HepG2 (cell line): ENCODE data around the gene PDXDC1. TPM values are rescaled to one million over a fixed set of nuclear protein-coding genes. Genes with fewer than 3 reads are reported as not detected.
A peak's percentile ranks its signal among the peaks of the same experiment; 100 is the strongest.

Experiments
- GABPA ChIP-seq, 2 experiments: IDR thresholded peaks; 2 replicates each; pipeline ENCODE4 v1.6.1; 2011 to 2016; ENCODE audit warnings: low read depth in 2 of 2, low read length in 1 of 2, missing biosample characterization in 1 of 2, missing genetic modification characterization in 1 of 2
- HNF4A ChIP-seq: sonication (generic); formaldehyde crosslinking; IDR thresholded peaks from 2 replicates; pipeline ENCODE4 v1.4.0; 2020; ENCODE audit warnings: missing genetic modification reagents
- MXI1 ChIP-seq: IDR thresholded peaks from 3 replicates; pipeline ENCODE4 v1.6.1; 2012; ENCODE audit warnings: low read depth, low read length, inconsistent platforms, borderline replicate concordance
- ZNF343 ChIP-seq: sonication (generic); formaldehyde crosslinking; IDR thresholded peaks from 2 replicates; pipeline ENCODE4 v1.4.0; 2020; ENCODE audit warnings: mild to moderate bottlenecking, missing genetic modification reagents
- polyA plus RNA-seq, 8 experiments: library from polyadenylated mRNA; depleted of rRNA in 3 of 8; stranded (reverse) in 7 of 8; unstranded in 1 of 8; fragments of >200 nt; fragmentation: Illumina TruSeq in 4 of 8; extraction: Trizol in 4 of 8; gene quantifications; 2 replicates each; pipeline versions ENCODE4 v1.2.1 to v1.2.3, GENCODE V29; 2011 to 2016; ENCODE audit warnings: low read depth in 4 of 8, missing spikeins in 1 of 8, mixed read lengths in 1 of 8; ENCODE audit not compliant: insufficient read depth in 1 of 8
- total RNA-seq, 5 experiments: library from RNA; depleted of rRNA; stranded (reverse); fragments of >200 nt; fragmentation: Illumina TruSeq; extraction: Trizol; gene quantifications; 2 replicates each; pipeline ENCODE4 v1.2.3, GENCODE V29; 2016; ENCODE audit warnings: low read depth in 1 of 5
- TF ChIP-seq, protein P1 (sequence below): fragments of 450-650 bp; IDR thresholded peaks from 2 replicates; pipeline ENCODE4 v1.6.1; 2016
- TF ChIP-seq, protein P2 (sequence below): sonication (generic); formaldehyde crosslinking; IDR thresholded peaks from 2 replicates; pipeline ENCODE4 v1.4.0; 2020; ENCODE audit warnings: missing genetic modification reagents
- TF ChIP-seq, protein P3 (sequence below): sonication (generic); formaldehyde crosslinking; IDR thresholded peaks from 2 replicates; pipeline ENCODE4 v1.4.0; 2020; ENCODE audit warnings: low read depth, mild to moderate bottlenecking, missing genetic modification reagents
- TF ChIP-seq, protein P4 (sequence below): sonication (generic); formaldehyde crosslinking; IDR thresholded peaks from 2 replicates; pipeline ENCODE4 v1.5.1; 2020; ENCODE audit warnings: missing genetic modification reagents, mild to moderate bottlenecking, borderline replicate concordance
- TF ChIP-seq, protein P5 (sequence below): sonication (generic); formaldehyde crosslinking; IDR thresholded peaks from 2 replicates; pipeline ENCODE4 v1.4.0; 2020; ENCODE audit warnings: missing genetic modification reagents
- TF ChIP-seq, protein P6 (sequence below): sonication (generic); formaldehyde crosslinking; IDR thresholded peaks from 2 replicates; pipeline ENCODE4 v1.5.0; 2020; ENCODE audit warnings: mild to moderate bottlenecking, missing genetic modification reagents, borderline replicate concordance
- TF ChIP-seq, protein P7 (sequence below): sonication (generic); formaldehyde crosslinking; IDR thresholded peaks from 2 replicates; pipeline ENCODE4 v1.5.0; 2020; ENCODE audit warnings: mild to moderate bottlenecking, missing genetic modification reagents, moderate library complexity

Gene PDXDC1
- total and polyA plus RNA-seq, 2 of the 13 experiments (the other 11 are each of a cell fraction or from before 2014, with no cell fraction given): 133 to 169 TPM

DNA sequence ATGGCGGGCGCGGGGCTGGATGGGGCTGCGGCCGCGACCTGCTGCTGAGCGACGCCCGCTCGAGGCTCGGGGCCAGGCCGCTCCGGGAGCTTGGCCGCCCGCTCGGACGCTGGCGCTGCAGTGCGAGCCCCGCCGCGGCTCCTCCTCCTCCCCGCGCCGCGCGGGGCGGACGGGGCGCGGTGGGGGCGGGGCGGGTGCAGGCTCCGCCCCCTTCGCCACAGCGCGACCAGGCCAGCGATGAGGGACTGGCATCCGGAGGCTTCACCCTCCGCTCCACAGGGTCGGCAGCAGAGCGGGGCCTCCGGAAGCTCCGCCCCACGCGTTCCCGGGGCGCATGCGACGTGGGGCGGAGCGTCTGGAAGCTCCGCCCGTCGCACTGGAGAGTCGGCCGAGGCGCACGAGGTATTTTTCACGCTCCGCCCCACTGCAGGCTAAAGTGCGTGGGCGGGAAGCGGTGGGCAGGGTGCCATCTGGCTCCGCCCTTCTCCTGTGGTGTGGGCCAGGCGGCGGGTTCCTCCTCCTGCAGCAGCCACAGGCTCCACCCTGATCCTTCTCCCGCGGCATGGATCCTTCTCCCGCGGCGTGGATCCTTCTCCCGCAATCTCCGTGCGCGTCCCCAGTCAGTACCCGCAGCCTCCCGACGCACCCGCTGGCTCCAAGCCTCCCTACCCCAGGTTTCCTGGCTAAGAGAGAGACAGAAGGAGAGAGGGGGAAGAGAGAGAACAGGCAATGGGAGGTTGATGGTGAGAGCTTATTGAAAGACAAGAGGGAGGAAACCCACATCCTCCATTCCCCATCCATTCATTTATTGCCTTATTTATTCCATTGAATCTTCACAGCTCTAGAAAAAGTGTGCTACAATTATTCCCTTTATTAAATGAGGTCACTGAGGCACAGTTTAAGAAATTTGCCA, 180.1 kb downstream of the PDXDC1 start (continued):
- TF ChIP-seq, protein P1, sequence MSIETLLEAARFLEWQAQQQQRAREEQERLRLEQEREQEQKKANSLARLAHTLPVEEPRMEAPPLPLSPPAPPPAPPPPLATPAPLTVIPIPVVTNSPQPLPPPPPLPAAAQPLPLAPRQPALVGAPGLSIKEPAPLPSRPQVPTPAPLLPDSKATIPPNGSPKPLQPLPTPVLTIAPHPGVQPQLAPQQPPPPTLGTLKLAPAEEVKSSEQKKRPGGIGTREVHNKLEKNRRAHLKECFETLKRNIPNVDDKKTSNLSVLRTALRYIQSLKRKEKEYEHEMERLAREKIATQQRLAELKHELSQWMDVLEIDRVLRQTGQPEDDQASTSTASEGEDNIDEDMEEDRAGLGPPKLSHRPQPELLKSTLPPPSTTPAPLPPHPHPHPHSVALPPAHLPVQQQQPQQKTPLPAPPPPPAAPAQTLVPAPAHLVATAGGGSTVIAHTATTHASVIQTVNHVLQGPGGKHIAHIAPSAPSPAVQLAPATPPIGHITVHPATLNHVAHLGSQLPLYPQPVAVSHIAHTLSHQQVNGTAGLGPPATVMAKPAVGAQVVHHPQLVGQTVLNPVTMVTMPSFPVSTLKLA: peak; percentile 82
- TF ChIP-seq, protein P2, sequence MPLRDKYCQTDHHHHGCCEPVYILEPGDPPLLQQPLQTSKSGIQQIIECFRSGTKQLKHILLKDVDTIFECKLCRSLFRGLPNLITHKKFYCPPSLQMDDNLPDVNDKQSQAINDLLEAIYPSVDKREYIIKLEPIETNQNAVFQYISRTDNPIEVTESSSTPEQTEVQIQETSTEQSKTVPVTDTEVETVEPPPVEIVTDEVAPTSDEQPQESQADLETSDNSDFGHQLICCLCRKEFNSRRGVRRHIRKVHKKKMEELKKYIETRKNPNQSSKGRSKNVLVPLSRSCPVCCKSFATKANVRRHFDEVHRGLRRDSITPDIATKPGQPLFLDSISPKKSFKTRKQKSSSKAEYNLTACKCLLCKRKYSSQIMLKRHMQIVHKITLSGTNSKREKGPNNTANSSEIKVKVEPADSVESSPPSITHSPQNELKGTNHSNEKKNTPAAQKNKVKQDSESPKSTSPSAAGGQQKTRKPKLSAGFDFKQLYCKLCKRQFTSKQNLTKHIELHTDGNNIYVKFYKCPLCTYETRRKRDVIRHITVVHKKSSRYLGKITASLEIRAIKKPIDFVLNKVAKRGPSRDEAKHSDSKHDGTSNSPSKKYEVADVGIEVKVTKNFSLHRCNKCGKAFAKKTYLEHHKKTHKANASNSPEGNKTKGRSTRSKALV (CRISPR knock-in tag): peak; percentile 87
- TF ChIP-seq, protein P3, sequence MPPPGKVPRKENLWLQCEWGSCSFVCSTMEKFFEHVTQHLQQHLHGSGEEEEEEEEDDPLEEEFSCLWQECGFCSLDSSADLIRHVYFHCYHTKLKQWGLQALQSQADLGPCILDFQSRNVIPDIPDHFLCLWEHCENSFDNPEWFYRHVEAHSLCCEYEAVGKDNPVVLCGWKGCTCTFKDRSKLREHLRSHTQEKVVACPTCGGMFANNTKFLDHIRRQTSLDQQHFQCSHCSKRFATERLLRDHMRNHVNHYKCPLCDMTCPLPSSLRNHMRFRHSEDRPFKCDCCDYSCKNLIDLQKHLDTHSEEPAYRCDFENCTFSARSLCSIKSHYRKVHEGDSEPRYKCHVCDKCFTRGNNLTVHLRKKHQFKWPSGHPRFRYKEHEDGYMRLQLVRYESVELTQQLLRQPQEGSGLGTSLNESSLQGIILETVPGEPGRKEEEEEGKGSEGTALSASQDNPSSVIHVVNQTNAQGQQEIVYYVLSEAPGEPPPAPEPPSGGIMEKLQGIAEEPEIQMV (CRISPR knock-in tag): peak; percentile 88; the same call in 1 of the 2 replicates
- TF ChIP-seq HNF4A (CRISPR knock-in tag) (peak; percentile 27; the same call in 1 of the 2 replicates), GABPA (IDR thresholded peaks at IDR 0.05; ENCODE audit: low read depth, low read length) (peak; percentile 40), GABPA (CRISPR knock-in tag; IDR thresholded peaks at IDR 0.05; ENCODE audit: low read depth) (peak; percentile 76), ZNF343 (CRISPR knock-in tag) (0 out of 2 replicates have a peak, but pooled peaks have one; percentile 28), MXI1 (peak; percentile 83; the same call in 2 of the 3 replicates)
- TF ChIP-seq, protein P4, sequence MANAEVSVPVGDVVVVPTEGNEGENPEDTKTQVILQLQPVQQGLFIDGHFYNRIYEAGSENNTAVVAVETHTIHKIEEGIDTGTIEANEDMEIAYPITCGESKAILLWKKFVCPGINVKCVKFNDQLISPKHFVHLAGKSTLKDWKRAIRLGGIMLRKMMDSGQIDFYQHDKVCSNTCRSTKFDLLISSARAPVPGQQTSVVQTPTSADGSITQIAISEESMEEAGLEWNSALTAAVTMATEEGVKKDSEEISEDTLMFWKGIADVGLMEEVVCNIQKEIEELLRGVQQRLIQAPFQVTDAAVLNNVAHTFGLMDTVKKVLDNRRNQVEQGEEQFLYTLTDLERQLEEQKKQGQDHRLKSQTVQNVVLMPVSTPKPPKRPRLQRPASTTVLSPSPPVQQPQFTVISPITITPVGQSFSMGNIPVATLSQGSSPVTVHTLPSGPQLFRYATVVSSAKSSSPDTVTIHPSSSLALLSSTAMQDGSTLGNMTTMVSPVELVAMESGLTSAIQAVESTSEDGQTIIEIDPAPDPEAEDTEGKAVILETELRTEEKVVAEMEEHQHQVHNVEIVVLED: peak; percentile 90
- TF ChIP-seq, protein P5, sequence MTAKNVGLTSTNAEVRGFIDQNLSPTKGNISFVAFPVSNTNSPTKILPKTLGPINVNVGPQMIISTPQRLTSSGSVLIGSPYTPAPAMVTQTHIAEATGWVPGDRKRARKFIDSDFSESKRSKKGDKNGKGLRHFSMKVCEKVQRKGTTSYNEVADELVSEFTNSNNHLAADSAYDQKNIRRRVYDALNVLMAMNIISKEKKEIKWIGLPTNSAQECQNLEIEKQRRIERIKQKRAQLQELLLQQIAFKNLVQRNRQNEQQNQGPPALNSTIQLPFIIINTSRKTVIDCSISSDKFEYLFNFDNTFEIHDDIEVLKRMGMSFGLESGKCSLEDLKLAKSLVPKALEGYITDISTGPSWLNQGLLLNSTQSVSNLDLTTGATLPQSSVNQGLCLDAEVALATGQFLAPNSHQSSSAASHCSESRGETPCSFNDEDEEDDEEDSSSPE (CRISPR knock-in tag): peak; percentile 92
- TF ChIP-seq, protein P6, sequence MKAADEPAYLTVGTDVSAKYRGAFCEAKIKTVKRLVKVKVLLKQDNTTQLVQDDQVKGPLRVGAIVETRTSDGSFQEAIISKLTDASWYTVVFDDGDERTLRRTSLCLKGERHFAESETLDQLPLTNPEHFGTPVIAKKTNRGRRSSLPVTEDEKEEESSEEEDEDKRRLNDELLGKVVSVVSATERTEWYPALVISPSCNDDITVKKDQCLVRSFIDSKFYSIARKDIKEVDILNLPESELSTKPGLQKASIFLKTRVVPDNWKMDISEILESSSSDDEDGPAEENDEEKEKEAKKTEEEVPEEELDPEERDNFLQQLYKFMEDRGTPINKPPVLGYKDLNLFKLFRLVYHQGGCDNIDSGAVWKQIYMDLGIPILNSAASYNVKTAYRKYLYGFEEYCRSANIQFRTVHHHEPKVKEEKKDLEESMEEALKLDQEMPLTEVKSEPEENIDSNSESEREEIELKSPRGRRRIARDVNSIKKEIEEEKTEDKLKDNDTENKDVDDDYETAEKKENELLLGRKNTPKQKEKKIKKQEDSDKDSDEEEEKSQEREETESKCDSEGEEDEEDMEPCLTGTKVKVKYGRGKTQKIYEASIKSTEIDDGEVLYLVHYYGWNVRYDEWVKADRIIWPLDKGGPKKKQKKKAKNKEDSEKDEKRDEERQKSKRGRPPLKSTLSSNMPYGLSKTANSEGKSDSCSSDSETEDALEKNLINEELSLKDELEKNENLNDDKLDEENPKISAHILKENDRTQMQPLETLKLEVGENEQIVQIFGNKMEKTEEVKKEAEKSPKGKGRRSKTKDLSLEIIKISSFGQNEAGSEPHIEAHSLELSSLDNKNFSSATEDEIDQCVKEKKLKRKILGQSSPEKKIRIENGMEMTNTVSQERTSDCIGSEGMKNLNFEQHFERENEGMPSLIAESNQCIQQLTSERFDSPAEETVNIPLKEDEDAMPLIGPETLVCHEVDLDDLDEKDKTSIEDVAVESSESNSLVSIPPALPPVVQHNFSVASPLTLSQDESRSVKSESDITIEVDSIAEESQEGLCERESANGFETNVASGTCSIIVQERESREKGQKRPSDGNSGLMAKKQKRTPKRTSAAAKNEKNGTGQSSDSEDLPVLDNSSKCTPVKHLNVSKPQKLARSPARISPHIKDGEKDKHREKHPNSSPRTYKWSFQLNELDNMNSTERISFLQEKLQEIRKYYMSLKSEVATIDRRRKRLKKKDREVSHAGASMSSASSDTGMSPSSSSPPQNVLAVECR (CRISPR knock-in tag): peak; percentile 63; the same call in 1 of the 2 replicates
- TF ChIP-seq, protein P7, sequence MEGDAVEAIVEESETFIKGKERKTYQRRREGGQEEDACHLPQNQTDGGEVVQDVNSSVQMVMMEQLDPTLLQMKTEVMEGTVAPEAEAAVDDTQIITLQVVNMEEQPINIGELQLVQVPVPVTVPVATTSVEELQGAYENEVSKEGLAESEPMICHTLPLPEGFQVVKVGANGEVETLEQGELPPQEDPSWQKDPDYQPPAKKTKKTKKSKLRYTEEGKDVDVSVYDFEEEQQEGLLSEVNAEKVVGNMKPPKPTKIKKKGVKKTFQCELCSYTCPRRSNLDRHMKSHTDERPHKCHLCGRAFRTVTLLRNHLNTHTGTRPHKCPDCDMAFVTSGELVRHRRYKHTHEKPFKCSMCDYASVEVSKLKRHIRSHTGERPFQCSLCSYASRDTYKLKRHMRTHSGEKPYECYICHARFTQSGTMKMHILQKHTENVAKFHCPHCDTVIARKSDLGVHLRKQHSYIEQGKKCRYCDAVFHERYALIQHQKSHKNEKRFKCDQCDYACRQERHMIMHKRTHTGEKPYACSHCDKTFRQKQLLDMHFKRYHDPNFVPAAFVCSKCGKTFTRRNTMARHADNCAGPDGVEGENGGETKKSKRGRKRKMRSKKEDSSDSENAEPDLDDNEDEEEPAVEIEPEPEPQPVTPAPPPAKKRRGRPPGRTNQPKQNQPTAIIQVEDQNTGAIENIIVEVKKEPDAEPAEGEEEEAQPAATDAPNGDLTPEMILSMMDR (CRISPR knock-in tag): peak; percentile 4; the same call in 1 of the 2 replicates
